ENCODE measurements around the gene SNX9.
"Not testable (repeated sequence)": the region's sequence is repeated elsewhere in the genome, so short reads cannot be mapped to it uniquely, and the experiment has no call there.

The SNX9 gene

DNA sequence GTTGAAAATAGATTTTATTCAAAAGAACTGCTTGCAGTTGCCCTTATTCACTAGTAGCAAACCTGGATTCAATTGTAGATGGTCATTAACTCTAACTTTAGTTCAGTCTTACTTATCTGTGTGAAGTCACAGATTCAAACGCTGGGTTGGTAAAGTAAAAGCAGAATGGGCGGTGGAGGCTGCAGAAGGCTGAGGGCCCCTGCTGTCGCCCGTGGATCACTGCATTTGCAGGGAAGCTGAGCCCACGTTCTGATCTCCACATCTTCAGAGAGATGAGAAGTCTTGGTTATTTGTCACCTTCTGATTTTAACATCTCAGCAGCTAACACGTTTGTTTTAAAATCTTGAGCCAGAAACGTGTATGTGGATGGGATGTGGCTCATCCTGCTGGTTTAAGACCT lies 75.1 kb downstream of the SNX9 start:
- H3K4me1 ChIP-seq (ENCODE audit: control insufficient read depth, insufficient read depth, low read length), result no peaks in the 10 kb centered on the region
- H3K9me3 ChIP-seq (ENCODE audit: control insufficient read depth, insufficient read depth, low read depth, low read length), result no peaks in the 10 kb centered on the region
- no peak overlapping the region for H3K27ac ChIP-seq (ENCODE audit: extremely low read depth, low read depth, low read length)
- no peak overlapping the region for H3K4me3 ChIP-seq (ENCODE audit: low read depth, low read length)
- ChIA-PET POLR2A (no interaction called here), CTCF (interaction anchor here (1.1 kb wide), 1 partner anchor 24 kb away, joined by 3 read pairs; no protein-coding TSS in a partner anchor)
- peaks cover 10 to 46% of the 10 kb centered on the region in 2 experiments for H3K36me3 ChIP-seq (ENCODE audit: control insufficient read depth in 2 of 2, insufficient read depth in 1 of 2, low read length in 2 of 2)
- no peak for TF ChIP-seq ZNF561 (tag by site-specific recombination; IDR thresholded peaks at IDR 0.05; ENCODE audit: borderline replicate concordance)
- no peak for TF ChIP-seq SETDB1 (IDR thresholded peaks at IDR 0.05; ENCODE audit: insufficient read length, low read length)
- no peak for TF ChIP-seq ZXDB (tag by site-specific recombination; IDR thresholded peaks at IDR 0.05)
- TF ChIP-seq EGR2 (tag by site-specific recombination; IDR thresholded peaks at IDR 0.05; ENCODE audit: low read depth), result no peak
- no peak for TF ChIP-seq ZNF426 (tag by site-specific recombination; IDR thresholded peaks at IDR 0.05)
- no peak for TF ChIP-seq ZNF664 (tag by site-specific recombination; IDR thresholded peaks at IDR 0.05)
- TF ChIP-seq ZNF629 (tag by site-specific recombination; IDR thresholded peaks at IDR 0.05), result no peak
- no peak for TF ChIP-seq ZNF677 (tag by site-specific recombination; IDR thresholded peaks at IDR 0.05)
- no peak for TF ChIP-seq HOXD13 (CRISPR knock-in tag; IDR thresholded peaks at IDR 0.05; ENCODE audit: borderline replicate concordance)
- no peak for TF ChIP-seq ZNF202 (tag by site-specific recombination; IDR thresholded peaks at IDR 0.05; ENCODE audit: borderline replicate concordance)
- no peak for TF ChIP-seq ZNF621 (tag by site-specific recombination; IDR thresholded peaks at IDR 0.05)
- TF ChIP-seq ZFHX2 (tag by site-specific recombination; conservative IDR thresholded peaks at IDR 0.05), result no peak

DNA sequence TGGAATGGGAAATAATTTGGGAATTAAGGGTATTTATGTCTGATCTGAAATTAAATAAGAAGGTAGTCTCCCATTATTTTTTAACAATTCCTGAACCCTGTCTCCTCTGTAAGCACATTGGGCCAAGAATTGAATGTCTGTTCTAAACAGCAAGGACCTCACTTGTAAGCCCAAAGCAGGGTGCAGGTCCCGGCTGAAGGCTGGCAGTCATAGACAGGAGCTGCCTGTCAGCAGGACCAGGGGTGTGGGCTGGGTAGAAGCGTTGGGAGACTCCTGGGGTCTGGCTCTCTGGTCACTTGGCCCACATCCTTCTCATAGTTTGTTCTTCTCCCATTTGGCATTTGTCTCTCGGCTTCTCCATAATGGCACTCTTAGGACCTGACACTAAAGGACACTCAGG lies 75.6 kb downstream of the SNX9 start:
- CTCF ChIA-PET, result interaction anchor here (0.6 kb wide), 1 partner anchor 14 kb away, joined by 3 read pairs; no protein-coding TSS in a partner anchor
- POLR2A ChIA-PET, result no interaction called here
- Histone ChIP-seq H3K4me1 (ENCODE audit: control insufficient read depth, insufficient read depth, low read length) (no peaks in the 10 kb centered on the region), H3K4me3 (ENCODE audit: low read depth, low read length) (no peak overlapping the region), H3K9me3 (ENCODE audit: control insufficient read depth, insufficient read depth, low read depth, low read length) (no peaks in the 10 kb centered on the region), H3K27ac (ENCODE audit: extremely low read depth, low read depth, low read length) (no peak overlapping the region), H3K36me3 (ENCODE audit: control insufficient read depth in 2 of 2, insufficient read depth in 1 of 2, low read length in 2 of 2) (peaks cover 12 to 51% of the 10 kb centered on the region in 2 experiments)
- TF ChIP-seq ZNF37A (tag by site-specific recombination; IDR thresholded peaks at IDR 0.05) (no peak), ZNF707 (tag by site-specific recombination; IDR thresholded peaks at IDR 0.05) (no peak), ZNF670 (tag by site-specific recombination; IDR thresholded peaks at IDR 0.05; ENCODE audit: low read depth) (no peak), SCRT1 (tag by site-specific recombination; IDR thresholded peaks at IDR 0.05; ENCODE audit: borderline replicate concordance) (no peak), ZNF791 (tag by site-specific recombination; IDR thresholded peaks at IDR 0.05) (no peak), ZNF140 (tag by site-specific recombination; IDR thresholded peaks at IDR 0.05) (no peak), ZNF677 (tag by site-specific recombination; IDR thresholded peaks at IDR 0.05) (no peak)
- TF ChIP-seq, protein P1, sequence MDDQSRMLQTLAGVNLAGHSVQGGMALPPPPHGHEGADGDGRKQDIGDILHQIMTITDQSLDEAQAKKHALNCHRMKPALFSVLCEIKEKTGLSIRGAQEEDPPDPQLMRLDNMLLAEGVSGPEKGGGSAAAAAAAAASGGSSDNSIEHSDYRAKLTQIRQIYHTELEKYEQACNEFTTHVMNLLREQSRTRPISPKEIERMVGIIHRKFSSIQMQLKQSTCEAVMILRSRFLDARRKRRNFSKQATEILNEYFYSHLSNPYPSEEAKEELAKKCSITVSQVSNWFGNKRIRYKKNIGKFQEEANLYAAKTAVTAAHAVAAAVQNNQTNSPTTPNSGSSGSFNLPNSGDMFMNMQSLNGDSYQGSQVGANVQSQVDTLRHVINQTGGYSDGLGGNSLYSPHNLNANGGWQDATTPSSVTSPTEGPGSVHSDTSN (CRISPR knock-in tag; IDR thresholded peaks at IDR 0.05), result no peak
- TF ChIP-seq, protein P2, sequence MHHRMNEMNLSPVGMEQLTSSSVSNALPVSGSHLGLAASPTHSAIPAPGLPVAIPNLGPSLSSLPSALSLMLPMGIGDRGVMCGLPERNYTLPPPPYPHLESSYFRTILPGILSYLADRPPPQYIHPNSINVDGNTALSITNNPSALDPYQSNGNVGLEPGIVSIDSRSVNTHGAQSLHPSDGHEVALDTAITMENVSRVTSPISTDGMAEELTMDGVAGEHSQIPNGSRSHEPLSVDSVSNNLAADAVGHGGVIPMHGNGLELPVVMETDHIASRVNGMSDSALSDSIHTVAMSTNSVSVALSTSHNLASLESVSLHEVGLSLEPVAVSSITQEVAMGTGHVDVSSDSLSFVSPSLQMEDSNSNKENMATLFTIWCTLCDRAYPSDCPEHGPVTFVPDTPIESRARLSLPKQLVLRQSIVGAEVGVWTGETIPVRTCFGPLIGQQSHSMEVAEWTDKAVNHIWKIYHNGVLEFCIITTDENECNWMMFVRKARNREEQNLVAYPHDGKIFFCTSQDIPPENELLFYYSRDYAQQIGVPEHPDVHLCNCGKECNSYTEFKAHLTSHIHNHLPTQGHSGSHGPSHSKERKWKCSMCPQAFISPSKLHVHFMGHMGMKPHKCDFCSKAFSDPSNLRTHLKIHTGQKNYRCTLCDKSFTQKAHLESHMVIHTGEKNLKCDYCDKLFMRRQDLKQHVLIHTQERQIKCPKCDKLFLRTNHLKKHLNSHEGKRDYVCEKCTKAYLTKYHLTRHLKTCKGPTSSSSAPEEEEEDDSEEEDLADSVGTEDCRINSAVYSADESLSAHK (tag by site-specific recombination; IDR thresholded peaks at IDR 0.05), result no peak

DNA sequence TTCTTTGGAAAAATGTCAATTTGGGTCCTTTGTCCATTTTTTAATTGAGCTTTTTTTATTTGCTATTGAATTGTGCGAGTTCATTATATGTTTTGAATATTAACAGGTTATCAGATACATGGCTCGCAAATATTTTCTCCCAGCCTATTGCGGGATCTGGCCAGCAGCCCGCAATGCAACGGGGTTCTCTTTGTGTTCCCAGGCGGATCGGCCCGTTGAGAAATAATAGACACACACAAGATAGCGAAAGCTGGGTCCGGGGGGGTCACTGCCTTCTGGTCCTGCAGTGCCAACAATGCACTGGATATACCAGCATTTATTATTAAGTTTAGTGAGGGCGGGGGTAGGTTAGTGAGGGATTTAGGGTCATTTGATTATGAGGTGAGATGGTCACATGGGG lies 77.2 kb downstream of the SNX9 start:
- H3K4me3 ChIP-seq (ENCODE audit: low read depth, low read length); H3K4me1 ChIP-seq (ENCODE audit: control insufficient read depth, insufficient read depth, low read length); POLR2A ChIA-PET; H3K9me3 ChIP-seq (ENCODE audit: control insufficient read depth, insufficient read depth, low read depth, low read length); H3K27ac ChIP-seq (ENCODE audit: extremely low read depth, low read depth, low read length): not testable (repeated sequence)
- H3K36me3 ChIP-seq (ENCODE audit: control insufficient read depth in 2 of 2, insufficient read depth in 1 of 2, low read length in 2 of 2), result peaks cover 12 to 52% of the 10 kb centered on the region in 2 experiments
- CTCF ChIA-PET, result interaction anchor here (0.8 kb wide), 1 partner anchor 33 kb away, joined by 3 read pairs; no protein-coding TSS in a partner anchor

Data from HEK293 (cell line).